SU-DHL-6 (cell line): ENCODE data around the gene RBM25.

Source experiments
- H2AFZ ChIP-seq: fragments of 200-600 bp; sonication (generic); 2 replicates; pipeline ENCODE4 v1.6.1; 2014; ENCODE audit warnings: low read depth, mild to moderate bottlenecking, moderate library complexity, mixed read lengths, antibody characterized with exemption, low read length; ENCODE audit not compliant: severe bottlenecking
- H3F3A ChIP-seq: fragments of 200-600 bp; shearing (Covaris generic); 2 replicates; pipeline ENCODE4 v1.6.0; 2016; ENCODE audit warnings: antibody characterized with exemption, mild to moderate bottlenecking; ENCODE audit not compliant: insufficient read depth
- H3K27ac ChIP-seq: fragments of 200-600 bp; sonication (generic); 2 replicates; pipeline ENCODE4 v1.5.1; 2016; ENCODE audit warnings: low read depth, mild to moderate bottlenecking, low read length, moderate library complexity, mixed read lengths
- H3K27me3 ChIP-seq: fragments of 200-600 bp; sonication (generic), shearing (Covaris generic); 2 replicates; pipeline ENCODE4 v1.6.0; 2014; ENCODE audit warnings: mild to moderate bottlenecking, low read length
- H3K36me3 ChIP-seq: fragments of 200-600 bp; sonication (generic); 2 replicates; pipeline ENCODE4 v1.6.1; 2014; ENCODE audit warnings: mild to moderate bottlenecking, low read length, mixed read lengths
- H3K4me2 ChIP-seq: fragments of 300-600, 200-600 bp; shearing (Covaris generic), sonication (generic); 2 replicates; pipeline ENCODE4 v1.6.0; 2014; ENCODE audit warnings: low read length, low read depth, mild to moderate bottlenecking; ENCODE audit not compliant: poor library complexity, severe bottlenecking
- H3K4me3 ChIP-seq: fragments of 200-600 bp; sonication (generic); 2 replicates; pipeline ENCODE4 v1.5.1; 2014; ENCODE audit warnings: antibody characterized with exemption, low read length, mild to moderate bottlenecking, mixed read lengths; ENCODE audit not compliant: insufficient read depth, poor library complexity, severe bottlenecking
- H3K79me2 ChIP-seq: fragments of 200-600 bp; sonication (generic); 2 replicates; pipeline ENCODE4 v1.6.1; 2014; ENCODE audit warnings: mild to moderate bottlenecking, low read length, moderate library complexity; ENCODE audit not compliant: insufficient read depth
- H3K9ac ChIP-seq: fragments of 200-600 bp; sonication (generic); 2 replicates; pipeline ENCODE4 v1.7.0; 2014; ENCODE audit warnings: mild to moderate bottlenecking, low read length
- H3K9me2 ChIP-seq: fragments of 200-600 bp; sonication (generic); replicated peaks from 2 replicates; pipeline ENCODE4 v1.6.1; 2014; ENCODE audit warnings: low read length; ENCODE audit not compliant: insufficient read depth
- H3K9me3 ChIP-seq: fragments of 200-600 bp; sonication (generic); 2 replicates; pipeline ENCODE4 v1.6.1; 2014; ENCODE audit warnings: low read length, mixed read lengths; ENCODE audit not compliant: insufficient read depth
- H4K20me1 ChIP-seq: fragments of 200-600 bp; sonication (generic); 2 replicates; pipeline ENCODE4 v1.6.1; 2014; ENCODE audit warnings: low read depth, mild to moderate bottlenecking, antibody characterized with exemption, low read length, moderate library complexity, mixed read lengths
- CTCF ChIP-seq: fragments of 200-600 bp; sonication (generic); IDR thresholded peaks from one replicate; pipeline ENCODE4 v1.5.1; 2017; ENCODE audit warnings: antibody characterized with exemption, mild to moderate bottlenecking, low read length, moderate library complexity; ENCODE audit not compliant: insufficient read depth, poor library complexity, severe bottlenecking
- EZH2phosphoT487 ChIP-seq: fragments of 200-600 bp; sonication (generic), shearing (Covaris generic); conservative IDR thresholded peaks from 2 replicates; pipeline ENCODE4 v1.6.1; 2018; ENCODE audit warnings: mild to moderate bottlenecking, antibody characterized with exemption, low read length, moderate library complexity, mixed read lengths

RBM25 gene

GRCh38 chr14:73153272-73153671 lies 94.9 kb downstream of the RBM25 start:
- Histone ChIP-seq H4K20me1 (no peaks in the 10 kb centered on the region), H3K9ac (no peak overlapping the region)

GRCh38 chr14:73162251-73162650 lies 103.9 kb downstream of the RBM25 start:
- Histone ChIP-seq H3K4me3 (no peak overlapping the region), H3K27ac (no peak overlapping the region), H4K20me1 (no peaks in the 10 kb centered on the region), H3F3A (no peaks in the 10 kb centered on the region), H3K4me2 (no peak overlapping the region), H3K9me2 (no peaks in the 10 kb centered on the region), H2AFZ (no peak overlapping the region), H3K9me3 (no peaks in the 10 kb centered on the region), H3K79me2 (no peaks in the 10 kb centered on the region), H3K9ac (no peak overlapping the region), H3K36me3 (peaks cover 3% of the 10 kb centered on the region; the same call in 1 of the 2 replicates), H3K27me3 (no peaks in the 10 kb centered on the region)
- no peak for TF ChIP-seq EZH2phosphoT487
- no peak for TF ChIP-seq CTCF

More at GRCh38 chr14:73153272-73153671, 94.9 kb downstream of the RBM25 start:
- Histone ChIP-seq H3K27ac (no peak overlapping the region), H2AFZ (no peak overlapping the region), H3K36me3 (no peaks in the 10 kb centered on the region; the same call in 1 of the 2 replicates), H3K79me2 (no peaks in the 10 kb centered on the region), H3F3A (0 out of 2 replicates have a peak, but pooled peaks cover 8% of the 10 kb centered on the region), H3K9me2 (no peaks in the 10 kb centered on the region), H3K9me3 (no peaks in the 10 kb centered on the region), H3K4me3 (no peak overlapping the region), H3K4me2 (no peak overlapping the region), H3K27me3 (no peaks in the 10 kb centered on the region)
- TF ChIP-seq EZH2phosphoT487: no peak
- no peak for TF ChIP-seq CTCF

- Histone ChIP-seq H3K79me2 (no peaks in the 10 kb centered on the region), H3K9me3 (no peaks in the 10 kb centered on the region), H3K27ac (no peak overlapping the region), H3K4me2 (no peak overlapping the region), H3K36me3 (peaks cover 3% of the 10 kb centered on the region; the same call in 1 of the 2 replicates), H3K9me2 (no peaks in the 10 kb centered on the region), H3F3A (no peaks in the 10 kb centered on the region), H2AFZ (no peak overlapping the region), H3K27me3 (no peaks in the 10 kb centered on the region), H3K9ac (no peak overlapping the region), H3K4me3 (no peak overlapping the region), H4K20me1 (no peaks in the 10 kb centered on the region)
- no peak for TF ChIP-seq CTCF
- TF ChIP-seq EZH2phosphoT487: no peak
Observed at GRCh38 chr14:73166399-73166798, 108.1 kb downstream of the RBM25 start.
